Liver (tissue), 9 donors: Measurements from ENCODE around the gene NFILZ. TPM values are rescaled to one million over a fixed set of nuclear protein-coding genes. Genes with fewer than 3 reads are reported as not detected.

ENCODE experiments used
- DNase-seq: peaks from one replicate; pipeline ENCODE4 v3.0.0-alpha.2; 2017; ENCODE audit warnings: low spot score
- H3K27ac ChIP-seq, 2 donors: one replicate each; pipeline ENCODE4 v1.7.0; 2013; ENCODE audit warnings: inconsistent platforms in 2 of 2, low read length in 2 of 2, control low read depth in 1 of 2, low read depth in 1 of 2, mild to moderate bottlenecking in 1 of 2
- H3K27me3 ChIP-seq, 4 donors: one replicate each; pipeline versions ENCODE4 v1.6.1 to v1.7.0; 2013; ENCODE audit warnings: low read length in 3 of 4, inconsistent platforms in 1 of 4, mild to moderate bottlenecking in 1 of 4, moderate library complexity in 1 of 4; ENCODE audit not compliant: control insufficient read depth in 4 of 4, insufficient read depth in 4 of 4
- H3K36me3 ChIP-seq, 4 donors: one replicate each; pipeline versions ENCODE4 v1.6.1 to v1.7.0; 2013; ENCODE audit warnings: low read length in 3 of 4, mild to moderate bottlenecking in 3 of 4, low read depth in 1 of 4, moderate library complexity in 1 of 4; ENCODE audit not compliant: control insufficient read depth in 4 of 4, insufficient read depth in 3 of 4
- H3K4me1 ChIP-seq, 4 donors: one replicate each; pipeline versions ENCODE4 v1.6.1 to v1.7.0; 2013; ENCODE audit warnings: low read length in 3 of 4, mild to moderate bottlenecking in 3 of 4, moderate library complexity in 1 of 4; ENCODE audit not compliant: control insufficient read depth in 4 of 4, insufficient read depth in 4 of 4
- H3K4me3 ChIP-seq, 3 donors: one replicate each; pipeline versions ENCODE4 v1.6.1 to v1.7.0; 2013; ENCODE audit warnings: low read length in 3 of 3, control low read depth in 1 of 3, low read depth in 1 of 3, mild to moderate bottlenecking in 1 of 3
- H3K9ac ChIP-seq, 2 donors: one replicate each; pipeline ENCODE4 v1.7.0; 2013; ENCODE audit warnings: low read length in 2 of 2, mild to moderate bottlenecking in 2 of 2, moderate library complexity in 2 of 2, control low read depth in 1 of 2, low read depth in 1 of 2
- H3K9me3 ChIP-seq, 4 donors: one replicate each; pipeline versions ENCODE4 v1.6.1 to v1.7.0; 2013; ENCODE audit warnings: low read length in 3 of 4; ENCODE audit not compliant: control insufficient read depth in 4 of 4
- EGR1 ChIP-seq, 2 donors: IDR thresholded peaks; 2 replicates each; pipeline ENCODE4 v1.6.1; 2016 to 2018; ENCODE audit warnings: antibody characterized with exemption in 2 of 2, low read depth in 2 of 2
- FOXA2 ChIP-seq: IDR thresholded peaks from 2 replicates; pipeline ENCODE4 v1.6.1; 2016; ENCODE audit warnings: antibody characterized with exemption
- GABPA ChIP-seq, 2 donors: IDR thresholded peaks in 1 of 2; conservative IDR thresholded peaks in 1 of 2; 2 replicates each; pipeline ENCODE4 v1.6.1; 2016; ENCODE audit warnings: antibody characterized with exemption in 2 of 2, mild to moderate bottlenecking in 1 of 2, moderate library complexity in 1 of 2
- HNF4A ChIP-seq, 2 donors: conservative IDR thresholded peaks; 2 replicates each; pipeline ENCODE4 v1.6.1; 2016; ENCODE audit warnings: antibody characterized with exemption in 2 of 2, mild to moderate bottlenecking in 2 of 2
- HNF4G ChIP-seq: IDR thresholded peaks from 2 replicates; pipeline ENCODE4 v1.6.1; 2016; ENCODE audit warnings: antibody characterized with exemption
- JUND ChIP-seq, 2 donors: IDR thresholded peaks; 2 replicates each; pipeline ENCODE4 v1.6.1; 2016; ENCODE audit warnings: antibody characterized with exemption in 2 of 2
- NR2F2 ChIP-seq: IDR thresholded peaks from 2 replicates; pipeline ENCODE4 v1.6.1; 2016; ENCODE audit warnings: antibody characterized with exemption
- RAD21 ChIP-seq, 2 donors: IDR thresholded peaks; 2 replicates each; pipeline ENCODE4 v1.6.1; 2016; ENCODE audit warnings: antibody characterized with exemption in 2 of 2, mild to moderate bottlenecking in 2 of 2
- RXRA ChIP-seq, 2 donors: IDR thresholded peaks; 2 replicates each; pipeline ENCODE4 v1.6.1; 2017 to 2018; ENCODE audit warnings: antibody characterized with exemption in 2 of 2, mild to moderate bottlenecking in 1 of 2
- SP1 ChIP-seq: IDR thresholded peaks from 2 replicates; pipeline ENCODE4 v1.6.1; 2018; ENCODE audit warnings: antibody characterized with exemption, mild to moderate bottlenecking
- TAF1 ChIP-seq: conservative IDR thresholded peaks from 2 replicates; pipeline ENCODE4 v1.6.1; 2016; ENCODE audit warnings: antibody characterized with exemption, mild to moderate bottlenecking
- YY1 ChIP-seq: IDR thresholded peaks from 2 replicates; pipeline ENCODE4 v1.6.1; 2016; ENCODE audit warnings: antibody characterized with exemption, mild to moderate bottlenecking
- WGBS: extraction: QIAGEN DNeasy Blood & Tissue Kit; methylation state at CpG from one replicate; pipeline ENCODE4 v1.1.7; 2013; 5-methylcytosine and 5-hydroxymethylcytosine counted together
- polyA plus RNA-seq, 2 donors: library from polyadenylated mRNA; stranded (reverse) in 1 of 2; unstranded in 1 of 2; fragments of 200-250 nt in 1 of 2; fragments of >200 nt in 1 of 2; fragmentation: Nextera tagmentation in 1 of 2; extraction: Ambion mirVana in 1 of 2; gene quantifications; one replicate each; pipeline versions ENCODE4 v1.2.1 to v1.2.3, GENCODE V29; 2013 to 2015
- total RNA-seq, 2 donors: library from RNA; depleted of rRNA; stranded (reverse); fragments of >200 nt; gene quantifications; one replicate each; pipeline ENCODE4 v1.2.3, GENCODE V29; 2014
- TF ChIP-seq, protein P1 (sequence below): IDR thresholded peaks from 2 replicates; pipeline ENCODE4 v1.6.1; 2016; ENCODE audit warnings: antibody characterized with exemption
- TF ChIP-seq, protein P2 (sequence below): IDR thresholded peaks from 2 replicates; pipeline ENCODE4 v1.6.1; 2016; ENCODE audit warnings: antibody characterized with exemption, mild to moderate bottlenecking
- TF ChIP-seq, protein P3 (sequence below): fragments of 150-350 bp; IDR thresholded peaks from 2 replicates; pipeline ENCODE4 v1.5.1; 2017; ENCODE audit warnings: improper control_type of control experiment, low read depth, low read length; ENCODE audit not compliant: missing input control
- TF ChIP-seq, protein P4 (sequence below): IDR thresholded peaks from 2 replicates; pipeline ENCODE4 v1.6.1; 2016; ENCODE audit warnings: antibody characterized with exemption
- donor health status: healthy.
- donor health status: healthy.
- donor health status: healthy.
- donor health status: healthy.
- donor health status: healthy.

NFILZ gene
- total and polyA plus RNA-seq, 4 donors, result not detected

DNA sequence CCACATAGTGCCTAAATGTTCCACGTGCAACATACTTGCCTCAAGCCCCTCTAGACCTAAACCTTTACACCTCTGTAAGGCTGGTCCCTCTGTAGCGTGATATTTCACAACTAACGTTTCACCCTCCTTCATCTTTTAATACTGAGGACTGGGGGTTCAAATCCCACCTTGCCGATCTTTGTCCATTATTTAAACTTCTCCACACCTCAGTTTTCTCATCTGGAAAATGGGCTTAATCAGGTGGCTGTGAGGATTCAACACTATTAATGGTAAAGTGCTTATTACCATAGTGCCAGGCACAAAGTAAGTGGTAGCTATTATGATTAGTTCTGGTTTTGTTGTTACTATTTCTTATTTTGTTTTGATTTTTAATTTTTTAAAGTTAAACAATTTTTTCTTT, 12.4 kb upstream of the NFILZ start:
- Histone ChIP-seq H3K4me3 (no peak overlapping the region), H3K9ac (no peak overlapping the region), H3K9me3 (no peaks in the 10 kb centered on the region), H3K27me3 (no peaks in the 10 kb centered on the region), H3K27ac (no peak overlapping the region), H3K36me3 (no peaks in the 10 kb centered on the region), H3K4me1 (peaks cover 0 to 7% (median 2%) of the 10 kb centered on the region in 4 donors)
- no peak for DNase-seq
- 88% methylated on average over 4 of the region's 4 CpGs for WGBS
- TF ChIP-seq EGR1 (IDR thresholded peaks at IDR 0.05; ENCODE audit: low read depth in 2 of 2) (no peak), SP1 (no peak), NR2F2 (no peak), JUND (IDR thresholded peaks at IDR 0.05) (no peak)
- TF ChIP-seq, protein P1, sequence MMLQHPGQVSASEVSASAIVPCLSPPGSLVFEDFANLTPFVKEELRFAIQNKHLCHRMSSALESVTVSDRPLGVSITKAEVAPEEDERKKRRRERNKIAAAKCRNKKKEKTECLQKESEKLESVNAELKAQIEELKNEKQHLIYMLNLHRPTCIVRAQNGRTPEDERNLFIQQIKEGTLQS, result no peak
- TF ChIP-seq, protein P2, sequence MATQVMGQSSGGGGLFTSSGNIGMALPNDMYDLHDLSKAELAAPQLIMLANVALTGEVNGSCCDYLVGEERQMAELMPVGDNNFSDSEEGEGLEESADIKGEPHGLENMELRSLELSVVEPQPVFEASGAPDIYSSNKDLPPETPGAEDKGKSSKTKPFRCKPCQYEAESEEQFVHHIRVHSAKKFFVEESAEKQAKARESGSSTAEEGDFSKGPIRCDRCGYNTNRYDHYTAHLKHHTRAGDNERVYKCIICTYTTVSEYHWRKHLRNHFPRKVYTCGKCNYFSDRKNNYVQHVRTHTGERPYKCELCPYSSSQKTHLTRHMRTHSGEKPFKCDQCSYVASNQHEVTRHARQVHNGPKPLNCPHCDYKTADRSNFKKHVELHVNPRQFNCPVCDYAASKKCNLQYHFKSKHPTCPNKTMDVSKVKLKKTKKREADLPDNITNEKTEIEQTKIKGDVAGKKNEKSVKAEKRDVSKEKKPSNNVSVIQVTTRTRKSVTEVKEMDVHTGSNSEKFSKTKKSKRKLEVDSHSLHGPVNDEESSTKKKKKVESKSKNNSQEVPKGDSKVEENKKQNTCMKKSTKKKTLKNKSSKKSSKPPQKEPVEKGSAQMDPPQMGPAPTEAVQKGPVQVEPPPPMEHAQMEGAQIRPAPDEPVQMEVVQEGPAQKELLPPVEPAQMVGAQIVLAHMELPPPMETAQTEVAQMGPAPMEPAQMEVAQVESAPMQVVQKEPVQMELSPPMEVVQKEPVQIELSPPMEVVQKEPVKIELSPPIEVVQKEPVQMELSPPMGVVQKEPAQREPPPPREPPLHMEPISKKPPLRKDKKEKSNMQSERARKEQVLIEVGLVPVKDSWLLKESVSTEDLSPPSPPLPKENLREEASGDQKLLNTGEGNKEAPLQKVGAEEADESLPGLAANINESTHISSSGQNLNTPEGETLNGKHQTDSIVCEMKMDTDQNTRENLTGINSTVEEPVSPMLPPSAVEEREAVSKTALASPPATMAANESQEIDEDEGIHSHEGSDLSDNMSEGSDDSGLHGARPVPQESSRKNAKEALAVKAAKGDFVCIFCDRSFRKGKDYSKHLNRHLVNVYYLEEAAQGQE, result no peak

DNA sequence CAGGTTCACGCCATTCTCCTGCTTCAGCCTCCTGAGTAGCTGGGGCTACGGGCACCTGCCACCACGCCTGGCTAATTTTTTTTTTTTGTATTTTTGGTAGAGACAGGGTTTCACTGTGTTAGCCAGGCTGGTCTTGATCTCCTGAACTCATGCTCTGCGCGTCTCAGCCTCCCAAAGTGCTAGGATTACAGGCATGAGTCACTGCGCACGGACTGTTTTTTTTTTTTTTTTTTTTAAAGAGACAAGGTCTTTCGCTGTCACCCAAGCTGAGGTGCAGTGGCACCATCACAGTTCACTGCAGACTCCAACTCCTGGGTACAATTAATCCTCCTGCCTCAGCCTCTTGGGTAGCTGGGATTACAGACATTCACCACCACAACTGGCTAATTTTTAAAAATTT, 11.7 kb upstream of the NFILZ start:
- DNase-seq, result no peak
- H3K4me1 ChIP-seq, result peaks cover 0 to 7% (median 2%) of the 10 kb centered on the region in 4 donors
- TF ChIP-seq RXRA (IDR thresholded peaks at IDR 0.05), result no peak
- TF ChIP-seq HNF4A (conservative IDR thresholded peaks at IDR 0.05), result no peak
- TF ChIP-seq RAD21 (IDR thresholded peaks at IDR 0.05), result no peak
- TF ChIP-seq, protein P3, sequence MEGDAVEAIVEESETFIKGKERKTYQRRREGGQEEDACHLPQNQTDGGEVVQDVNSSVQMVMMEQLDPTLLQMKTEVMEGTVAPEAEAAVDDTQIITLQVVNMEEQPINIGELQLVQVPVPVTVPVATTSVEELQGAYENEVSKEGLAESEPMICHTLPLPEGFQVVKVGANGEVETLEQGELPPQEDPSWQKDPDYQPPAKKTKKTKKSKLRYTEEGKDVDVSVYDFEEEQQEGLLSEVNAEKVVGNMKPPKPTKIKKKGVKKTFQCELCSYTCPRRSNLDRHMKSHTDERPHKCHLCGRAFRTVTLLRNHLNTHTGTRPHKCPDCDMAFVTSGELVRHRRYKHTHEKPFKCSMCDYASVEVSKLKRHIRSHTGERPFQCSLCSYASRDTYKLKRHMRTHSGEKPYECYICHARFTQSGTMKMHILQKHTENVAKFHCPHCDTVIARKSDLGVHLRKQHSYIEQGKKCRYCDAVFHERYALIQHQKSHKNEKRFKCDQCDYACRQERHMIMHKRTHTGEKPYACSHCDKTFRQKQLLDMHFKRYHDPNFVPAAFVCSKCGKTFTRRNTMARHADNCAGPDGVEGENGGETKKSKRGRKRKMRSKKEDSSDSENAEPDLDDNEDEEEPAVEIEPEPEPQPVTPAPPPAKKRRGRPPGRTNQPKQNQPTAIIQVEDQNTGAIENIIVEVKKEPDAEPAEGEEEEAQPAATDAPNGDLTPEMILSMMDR, result no peak
- TF ChIP-seq TAF1, result no peak
- TF ChIP-seq, protein P4, sequence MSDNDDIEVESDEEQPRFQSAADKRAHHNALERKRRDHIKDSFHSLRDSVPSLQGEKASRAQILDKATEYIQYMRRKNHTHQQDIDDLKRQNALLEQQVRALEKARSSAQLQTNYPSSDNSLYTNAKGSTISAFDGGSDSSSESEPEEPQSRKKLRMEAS, result no peak
- TF ChIP-seq FOXA2, result no peak
- TF ChIP-seq SP1, result no peak
- no peak for TF ChIP-seq GABPA (IDR thresholded peaks at IDR 0.05 in 1 of 2, conservative IDR thresholded peaks at IDR 0.05 in 1 of 2)
- TF ChIP-seq YY1, result no peak
- no peak for TF ChIP-seq HNF4G
- no peak for TF ChIP-seq NR2F2
- TF ChIP-seq, protein P2, result no peak
- TF ChIP-seq, protein P1, result no peak
- TF ChIP-seq EGR1 (IDR thresholded peaks at IDR 0.05; ENCODE audit: low read depth in 2 of 2), result no peak
- no peak overlapping the region for H3K9ac ChIP-seq
- H3K9me3 ChIP-seq, result no peaks in the 10 kb centered on the region
- H3K4me3 ChIP-seq, result no peak overlapping the region
- H3K27ac ChIP-seq, result no peak overlapping the region
- 86% methylated on average over 8 of the region's 8 CpGs for WGBS
- no peaks in the 10 kb centered on the region for H3K36me3 ChIP-seq
- no peaks in the 10 kb centered on the region for H3K27me3 ChIP-seq
